ENCODE measurements around the gene ARPP21.

DNA sequence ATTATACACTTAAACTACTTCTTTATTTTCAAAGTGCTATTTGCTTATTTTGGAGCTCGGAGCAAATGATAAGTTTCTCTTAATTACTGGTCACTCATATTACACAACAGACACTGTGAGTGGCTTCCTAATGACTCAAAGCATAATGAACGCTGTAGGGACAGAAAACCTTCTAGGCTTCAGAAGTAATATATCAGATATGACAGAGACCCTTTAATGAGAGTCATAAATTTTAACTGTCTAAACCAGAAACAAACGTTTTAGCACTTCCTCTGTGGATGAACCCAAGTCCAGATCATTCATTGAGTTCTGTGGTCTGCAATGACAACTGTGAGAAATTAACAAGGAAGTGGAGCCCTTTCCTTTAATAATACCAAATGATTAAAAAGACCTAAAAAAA lies 66.6 kb downstream of the ARPP21 start:
- no peak for TF ChIP-seq EZH2 (IDR thresholded peaks at IDR 0.05; ENCODE audit: low read length, unreplicated experiment)
- TF ChIP-seq CTCF (conservative IDR thresholded peaks at IDR 0.05; ENCODE audit: low read depth, low read length), result no peak
